ENCODE results near the gene SFT2D3. TPM values are rescaled to one million over a fixed set of nuclear protein-coding genes. Genes with fewer than 3 reads are reported as not detected.

The SFT2D3 gene
- total RNA-seq, 1 donor: 5.8 TPM

- Histone ChIP-seq H2AFZ (ENCODE audit: low read length) (no peak overlapping the region), H3K27me3 (ENCODE audit: insufficient read depth, low read length) (no peaks in the 10 kb centered on the region), H3K27ac (ENCODE audit: low read depth, low read length) (no peak overlapping the region), H3K9me3 (ENCODE audit: low read depth, low read length) (no peaks in the 10 kb centered on the region), H3K4me3 (ENCODE audit: insufficient read depth, low read length) (no peak overlapping the region), H3K79me2 (ENCODE audit: insufficient read depth, low read length) (no peaks in the 10 kb centered on the region), H3K4me1 (ENCODE audit: insufficient read depth, low read length) (peaks cover 13% of the 10 kb centered on the region), H4K20me1 (ENCODE audit: insufficient read depth, low read length) (no peaks in the 10 kb centered on the region), H3K4me2 (ENCODE audit: insufficient read depth, low read length) (no peak overlapping the region), H3K36me3 (ENCODE audit: insufficient read depth, low read length) (no peaks in the 10 kb centered on the region)
- TF ChIP-seq, protein P1, sequence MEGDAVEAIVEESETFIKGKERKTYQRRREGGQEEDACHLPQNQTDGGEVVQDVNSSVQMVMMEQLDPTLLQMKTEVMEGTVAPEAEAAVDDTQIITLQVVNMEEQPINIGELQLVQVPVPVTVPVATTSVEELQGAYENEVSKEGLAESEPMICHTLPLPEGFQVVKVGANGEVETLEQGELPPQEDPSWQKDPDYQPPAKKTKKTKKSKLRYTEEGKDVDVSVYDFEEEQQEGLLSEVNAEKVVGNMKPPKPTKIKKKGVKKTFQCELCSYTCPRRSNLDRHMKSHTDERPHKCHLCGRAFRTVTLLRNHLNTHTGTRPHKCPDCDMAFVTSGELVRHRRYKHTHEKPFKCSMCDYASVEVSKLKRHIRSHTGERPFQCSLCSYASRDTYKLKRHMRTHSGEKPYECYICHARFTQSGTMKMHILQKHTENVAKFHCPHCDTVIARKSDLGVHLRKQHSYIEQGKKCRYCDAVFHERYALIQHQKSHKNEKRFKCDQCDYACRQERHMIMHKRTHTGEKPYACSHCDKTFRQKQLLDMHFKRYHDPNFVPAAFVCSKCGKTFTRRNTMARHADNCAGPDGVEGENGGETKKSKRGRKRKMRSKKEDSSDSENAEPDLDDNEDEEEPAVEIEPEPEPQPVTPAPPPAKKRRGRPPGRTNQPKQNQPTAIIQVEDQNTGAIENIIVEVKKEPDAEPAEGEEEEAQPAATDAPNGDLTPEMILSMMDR (IDR thresholded peaks at IDR 0.05; ENCODE audit: extremely low read depth, low read depth, low read length): no peak
- peak; percentile 62 for DNase-seq (ENCODE audit: insufficient read length, low spot score, missing footprints)
These were observed 34.5 kb downstream of the SFT2D3 start for GRCh38 chr2:127735537-127736399.

DNA sequence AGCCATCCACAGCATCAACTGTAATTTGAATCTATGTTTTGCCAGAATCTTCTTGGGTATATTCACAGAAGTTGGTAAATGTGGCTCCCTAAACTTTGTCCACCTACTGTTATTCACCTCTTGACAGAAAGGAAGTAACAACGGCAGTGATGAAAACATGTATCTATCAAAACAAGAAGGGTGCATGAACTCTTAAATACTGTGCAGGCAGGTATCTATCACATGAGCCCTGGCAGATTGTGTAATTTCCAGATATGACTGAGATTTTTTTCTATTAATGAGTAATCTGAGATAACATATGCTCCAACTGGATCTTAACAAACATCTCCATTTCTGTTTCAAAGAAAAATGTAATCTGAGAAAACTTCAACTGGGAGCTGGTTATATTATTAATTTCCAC, 36.6 kb downstream of the SFT2D3 start:
- Histone ChIP-seq H3K79me2 (ENCODE audit: insufficient read depth, low read length) (no peaks in the 10 kb centered on the region), H3K27me3 (ENCODE audit: insufficient read depth, low read length) (no peaks in the 10 kb centered on the region), H2AFZ (ENCODE audit: low read length) (no peak overlapping the region), H4K20me1 (ENCODE audit: insufficient read depth, low read length) (no peaks in the 10 kb centered on the region), H3K4me2 (ENCODE audit: insufficient read depth, low read length) (no peak overlapping the region), H3K9me3 (ENCODE audit: low read depth, low read length) (no peaks in the 10 kb centered on the region), H3K27ac (ENCODE audit: low read depth, low read length) (no peak overlapping the region), H3K4me1 (ENCODE audit: insufficient read depth, low read length) (peaks cover 13% of the 10 kb centered on the region), H3K4me3 (ENCODE audit: insufficient read depth, low read length) (no peak overlapping the region), H3K36me3 (ENCODE audit: insufficient read depth, low read length) (no peaks in the 10 kb centered on the region)
- TF ChIP-seq, protein P1 (IDR thresholded peaks at IDR 0.05; ENCODE audit: extremely low read depth, low read depth, low read length): no peak
- DNase-seq (ENCODE audit: insufficient read length, low spot score, missing footprints): no peak

DNA sequence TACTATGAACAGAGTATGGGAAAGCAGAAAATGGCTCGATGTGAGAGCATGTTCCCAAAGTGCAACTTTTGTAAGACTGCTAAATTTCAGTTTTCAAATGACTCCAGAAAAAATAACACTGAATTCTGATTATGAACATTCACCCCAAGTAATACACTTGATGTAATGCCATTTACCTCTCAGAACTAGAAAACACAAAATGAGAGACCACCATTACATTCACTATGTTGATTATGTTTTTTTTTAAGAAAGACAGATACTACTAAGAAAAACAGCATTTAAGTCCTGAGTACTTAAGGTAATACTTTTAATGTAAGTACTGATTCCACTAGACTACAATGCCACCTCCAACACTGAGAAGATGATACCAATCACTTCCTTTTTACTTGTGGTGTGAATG, 38.5 kb downstream of the SFT2D3 start:
- no peak for DNase-seq (ENCODE audit: insufficient read length, low spot score, missing footprints)

More for the DNA sequence above, 38.5 kb downstream of the SFT2D3 start:
- no peak overlapping the region for H2AFZ ChIP-seq (ENCODE audit: low read length)
- H3K36me3 ChIP-seq (ENCODE audit: insufficient read depth, low read length): peaks cover under 1% of the 10 kb centered on the region
- H3K4me3 ChIP-seq (ENCODE audit: insufficient read depth, low read length): no peak overlapping the region
- no peaks in the 10 kb centered on the region for H4K20me1 ChIP-seq (ENCODE audit: insufficient read depth, low read length)
- H3K27ac ChIP-seq (ENCODE audit: low read depth, low read length): no peak overlapping the region
- TF ChIP-seq, protein P1 (IDR thresholded peaks at IDR 0.05; ENCODE audit: extremely low read depth, low read depth, low read length): no peak
- H3K79me2 ChIP-seq (ENCODE audit: insufficient read depth, low read length): no peaks in the 10 kb centered on the region
- peaks cover 3% of the 10 kb centered on the region for H3K4me1 ChIP-seq (ENCODE audit: insufficient read depth, low read length)
- no peak overlapping the region for H3K4me2 ChIP-seq (ENCODE audit: insufficient read depth, low read length)
- H3K9me3 ChIP-seq (ENCODE audit: low read depth, low read length): no peaks in the 10 kb centered on the region
- no peaks in the 10 kb centered on the region for H3K27me3 ChIP-seq (ENCODE audit: insufficient read depth, low read length)

Data from osteoblast (primary cell).